SK-N-SH (cell line): Measurements from ENCODE around the gene BABAM2. TPM values are rescaled to one million over a fixed set of nuclear protein-coding genes. Genes with fewer than 3 reads are reported as not detected.

Source experiments
- CTCF ChIA-PET: fragments of 300-600, 350-600 bp; formaldehyde crosslinking; extraction: SDS; loops from one replicate; lab custom pipeline; 2021; lab: Yijun Ruan, JAX
- POLR2A ChIA-PET: fragments of 350-600 bp; sonication (Branson Sonifier 250); formaldehyde crosslinking; extraction: SDS; loops from one replicate; lab custom pipeline; 2020; ENCODE audit warnings: antibody characterized with exemption, inconsistent platforms; lab: Yijun Ruan, JAX
- DNase-seq: peaks from one replicate; pipeline ENCODE4 v3.0.0; 2012
- H2AFZ ChIP-seq: fragments of 200-600 bp; sonication (generic); 2 replicates; pipeline ENCODE4 v1.8.1; 2016; ENCODE audit warnings: antibody characterized with exemption, mild to moderate bottlenecking, low read depth
- H3F3A ChIP-seq: fragments of 200-600 bp; sonication (generic); replicated peaks from 2 replicates; pipeline ENCODE3; 2016; ENCODE audit warnings: antibody characterized with exemption, mild to moderate bottlenecking; ENCODE audit not compliant: insufficient read depth
- H3K27ac ChIP-seq, 2 experiments: fragments of 200-500 bp in 1 of 2; fragments of 200-600 bp in 1 of 2; sonication (Bioruptor generic) in 1 of 2; sonication (generic), shearing (Covaris generic) in 1 of 2; 2 replicates each; pipeline versions ENCODE4 v1.5.1 to v1.6.1; 2014 to 2016; ENCODE audit warnings: low read depth in 2 of 2, inconsistent platforms in 1 of 2, low read length in 1 of 2, mild to moderate bottlenecking in 1 of 2, mixed read lengths in 1 of 2
- H3K27me3 ChIP-seq: fragments of 200-600 bp; sonication (generic), shearing (Covaris generic); 2 replicates; pipeline ENCODE4 v1.6.1; 2016; ENCODE audit warnings: mixed run types; ENCODE audit not compliant: insufficient read depth
- H3K36me3 ChIP-seq, 2 experiments: fragments of 200-500 bp in 1 of 2; fragments of 200-600 bp in 1 of 2; sonication (Bioruptor generic) in 1 of 2; sonication (generic) in 1 of 2; replicated peaks in 1 of 2; 2 replicates each; pipeline versions ENCODE3 to v1.5.1; 2014 to 2016; ENCODE audit warnings: low read length in 1 of 2, mild to moderate bottlenecking in 1 of 2; ENCODE audit not compliant: insufficient read depth in 2 of 2, control insufficient read depth in 1 of 2
- H3K4me1 ChIP-seq, 2 experiments: fragments of 200-500 bp in 1 of 2; fragments of 200-600 bp in 1 of 2; sonication (Bioruptor generic) in 1 of 2; sonication (generic), shearing (Covaris generic) in 1 of 2; 2 replicates each; pipeline versions ENCODE4 v1.5.1 to v1.6.1; 2014 to 2016; ENCODE audit warnings: low read depth in 1 of 2, low read length in 1 of 2, mixed run types in 1 of 2; ENCODE audit not compliant: insufficient read depth in 2 of 2, control insufficient read depth in 1 of 2
- H3K4me2 ChIP-seq: fragments of 200-600 bp; sonication (generic), shearing (Covaris generic); 2 replicates; pipeline ENCODE4 v1.6.1; 2017; ENCODE audit warnings: mixed run types
- H3K4me3 ChIP-seq, 2 experiments: fragments of 200-500 bp in 1 of 2; fragments of 200-600 bp in 1 of 2; sonication (Bioruptor generic) in 1 of 2; sonication (generic), shearing (Covaris generic) in 1 of 2; 2 replicates each; pipeline versions ENCODE4 v1.5.1 to v1.8.1; 2014 to 2016; ENCODE audit warnings: low read depth in 2 of 2, inconsistent platforms in 1 of 2, low read length in 1 of 2, mild to moderate bottlenecking in 1 of 2, mixed read lengths in 1 of 2, moderate library complexity in 1 of 2
- H3K79me2 ChIP-seq: fragments of 200-600 bp; sonication (generic); 2 replicates; pipeline ENCODE4 v1.8.1; 2017; ENCODE audit warnings: mild to moderate bottlenecking; ENCODE audit not compliant: insufficient read depth
- H3K9ac ChIP-seq: fragments of 200-600 bp; sonication (generic); 2 replicates; pipeline ENCODE4 v1.6.1; 2017; ENCODE audit warnings: mixed run types
- H3K9me2 ChIP-seq: fragments of 200-600 bp; sonication (generic); 2 replicates; pipeline ENCODE4 v1.6.1; 2017; ENCODE audit warnings: mixed run types
- H3K9me3 ChIP-seq: fragments of 200-600 bp; sonication (generic); 2 replicates; pipeline ENCODE4 v1.6.1; 2017; ENCODE audit warnings: mixed run types, mild to moderate bottlenecking, moderate library complexity
- H4K20me1 ChIP-seq: fragments of 200-600 bp; sonication (generic); 2 replicates; pipeline ENCODE4 v1.6.1; 2017; ENCODE audit warnings: mild to moderate bottlenecking, mixed run types; ENCODE audit not compliant: insufficient read depth
- IRF3 ChIP-seq: fragments of 150-350 bp; IDR thresholded peaks from 2 replicates; pipeline ENCODE4 v1.6.1; 2016; ENCODE audit warnings: mild to moderate bottlenecking, low read depth, low read length
- MAX ChIP-seq: IDR thresholded peaks from 2 replicates; pipeline ENCODE4 v1.4.0; 2012; ENCODE audit warnings: low read depth
- MEF2A ChIP-seq: IDR thresholded peaks from 2 replicates; pipeline ENCODE4 v1.4.0; 2012; ENCODE audit warnings: low read depth, borderline replicate concordance
- MXI1 ChIP-seq: IDR thresholded peaks from 2 replicates; pipeline ENCODE4 v1.6.1; 2012; ENCODE audit warnings: mild to moderate bottlenecking, low read depth, low read length, improper control_type of control experiment
- NFIC ChIP-seq: IDR thresholded peaks from 2 replicates; pipeline ENCODE4 v1.4.0; 2012; ENCODE audit warnings: borderline replicate concordance
- NRF1 ChIP-seq: IDR thresholded peaks from 2 replicates; pipeline ENCODE4 v1.6.1; 2012; ENCODE audit warnings: low read depth, mild to moderate bottlenecking, low read length
- PBX3 ChIP-seq: IDR thresholded peaks from 2 replicates; pipeline ENCODE4; 2012
- RAD21 ChIP-seq: IDR thresholded peaks from 2 replicates; pipeline ENCODE4 v1.6.1; 2012; ENCODE audit warnings: mild to moderate bottlenecking, low read length
- RFX5 ChIP-seq: IDR thresholded peaks from 2 replicates; pipeline ENCODE4 v1.6.1; 2012; ENCODE audit warnings: mild to moderate bottlenecking, improper control_type of control experiment, low read length
- SMC3 ChIP-seq: IDR thresholded peaks from 2 replicates; pipeline ENCODE4 v1.6.1; 2012; ENCODE audit warnings: low read depth, low read length, improper control_type of control experiment
- TAF1 ChIP-seq: IDR thresholded peaks from 2 replicates; pipeline ENCODE4 v1.6.1; 2012; ENCODE audit warnings: low read depth, mild to moderate bottlenecking, low read length, moderate library complexity, borderline replicate concordance
- TCF12 ChIP-seq: IDR thresholded peaks from 2 replicates; pipeline ENCODE4 v1.4.0; 2012
- TEAD4 ChIP-seq: IDR thresholded peaks from 2 replicates; pipeline ENCODE4 v1.4.0; 2012; ENCODE audit warnings: mild to moderate bottlenecking, borderline replicate concordance; ENCODE audit not compliant: insufficient read depth
- USF1 ChIP-seq: IDR thresholded peaks from 2 replicates; pipeline ENCODE4 v1.4.0; 2012; ENCODE audit warnings: low read depth, borderline replicate concordance
- USF2 ChIP-seq: fragments of 150-350 bp; IDR thresholded peaks from 2 replicates; pipeline ENCODE4 v1.6.1; 2017; ENCODE audit warnings: antibody characterized with exemption, low read length, low read depth, borderline replicate concordance
- WGBS: methylation state at CpG from one replicate; pipeline ENCODE4 v1.1.6; 2017; ENCODE audit warnings: low lambda C conversion rate; 5-methylcytosine and 5-hydroxymethylcytosine counted together
- polyA plus RNA-seq, 3 experiments: library from polyadenylated mRNA; depleted of rRNA; stranded (reverse); fragments of >200 nt; gene quantifications; 2 replicates each; pipeline ENCODE4 v1.2.3, GENCODE V29; 2012

The BABAM2 gene
- polyA plus RNA-seq, 1 of the 3 experiments (the other 2 are of a cell fraction) = 34.0 TPM

- no peak for DNase-seq
- Histone ChIP-seq H3K4me1 (peaks cover 8 to 40% of the 10 kb centered on the region in 2 experiments; a peak in 3 of 4 replicates), H3K36me3 (no peaks in the 10 kb centered on the region), H3K79me2 (no peaks in the 10 kb centered on the region), H3K9me3 (no peaks in the 10 kb centered on the region), H3K27ac (no peak overlapping the region), H3K4me3 (no peak overlapping the region), H3K27me3 (no peaks in the 10 kb centered on the region), H4K20me1 (no peaks in the 10 kb centered on the region), H3K9me2 (no peaks in the 10 kb centered on the region), H3K9ac (no peak overlapping the region), H3K4me2 (no peak overlapping the region; the same call in 1 of the 2 replicates), H2AFZ (no peak overlapping the region), H3F3A (no peaks in the 10 kb centered on the region)
- no peak for TF ChIP-seq TAF1
- TF ChIP-seq TCF12 = peak; percentile 3; the same call in 1 of the 2 replicates
- TF ChIP-seq NFIC = peak; percentile 31; the same call in 1 of the 2 replicates
- CTCF ChIA-PET = interaction anchor here (0.8 to 2.2 kb wide), 5 partner anchors 10 to 657 kb away, joined by 3 to 8 read pairs (median 5); no protein-coding TSS in a partner anchor
- WGBS = 76% methylated on average over 12 of the region's 12 CpGs
- POLR2A ChIA-PET = interaction anchor here (1.2 kb wide), 1 partner anchor 30 kb away, joined by 5 read pairs; no protein-coding TSS in a partner anchor
These were observed 470.3 kb downstream of the BABAM2 start for GRCh38 chr2:28360718-28361293.

- H3K4me1 ChIP-seq = peaks cover 4 to 40% of the 10 kb centered on the region in 2 experiments; a peak in 2 of 4 replicates
- no peaks in the 10 kb centered on the region for H3K79me2 ChIP-seq
- no peak overlapping the region for H2AFZ ChIP-seq
- no peaks in the 10 kb centered on the region for H3K27me3 ChIP-seq
- ChIA-PET POLR2A (interaction anchor here (0.6 to 1.2 kb wide), 3 partner anchors 28 to 656 kb away, joined by 3 to 5 read pairs (median 3); partner anchors contain the start of gene FOSL2), CTCF (interaction anchor here (0.6 to 2.2 kb wide), 3 partner anchors 20 to 658 kb away, joined by 3 to 8 read pairs (median 6); no protein-coding TSS in a partner anchor)
- no peaks in the 10 kb centered on the region for H4K20me1 ChIP-seq
- TF ChIP-seq NRF1 = no peak
- TF ChIP-seq IRF3 = no peak
- TF ChIP-seq MEF2A = no peak
- TF ChIP-seq TCF12 = no peak
- no peak for TF ChIP-seq RAD21
- no peak for TF ChIP-seq MXI1
- no peak for TF ChIP-seq USF1
- no peak for TF ChIP-seq MAX
- TF ChIP-seq TEAD4 = no peak
- TF ChIP-seq NFIC = no peak
- no peak for TF ChIP-seq PBX3
- no peak for TF ChIP-seq RFX5
- no peak for TF ChIP-seq USF2
- TF ChIP-seq SMC3 = no peak
- H3K4me3 ChIP-seq = no peak overlapping the region
- no peak overlapping the region for H3K27ac ChIP-seq
- H3F3A ChIP-seq = no peaks in the 10 kb centered on the region
- no peaks in the 10 kb centered on the region for H3K9me2 ChIP-seq
- no peak for DNase-seq
- 86% methylated on average over 12 of the region's 12 CpGs for WGBS
- no peaks in the 10 kb centered on the region for H3K36me3 ChIP-seq
- H3K9ac ChIP-seq = no peak overlapping the region
- no peaks in the 10 kb centered on the region for H3K9me3 ChIP-seq
- H3K4me2 ChIP-seq = no peak overlapping the region
These were observed 471.6 kb downstream of the BABAM2 start for GRCh38 chr2:28361991-28362710.
